Activated CD8-positive, alpha-beta T cell treated with anti-CD3 and anti-CD28 coated beads, Interleukin-2, amount 10 ng/mL, durations not matched to agents 7 days and 5 days (primary cell): Measurements from ENCODE around the gene MED14. TPM values are rescaled to one million over a fixed set of nuclear protein-coding genes. Genes with fewer than 3 reads are reported as not detected.
A peak's percentile ranks its signal among the peaks of the same experiment; 100 is the strongest.
"Not testable (repeated sequence)": the region's sequence is repeated elsewhere in the genome, so short reads cannot be mapped to it uniquely, and the experiment has no call there.

Experiments used
- ATAC-seq: fragments of 150-1000 bp; cut with Tn5 transposase; one replicate; pipeline ENCODE4 v1.10.0; 2021; ENCODE audit warnings: moderate library complexity
- CTCF ChIA-PET: fragments of 350-600 bp; sonication (Branson Sonifier 250); formaldehyde crosslinking; loops from one replicate; lab custom pipeline; 2021; ENCODE audit warnings: antibody characterized with exemption; lab: Charles Lee
- POLR2A ChIA-PET: fragments of 350-600 bp; sonication (Branson Sonifier 250); formaldehyde crosslinking; loops from one replicate; lab custom pipeline; 2021; ENCODE audit warnings: antibody characterized with exemption; lab: Charles Lee
- DNase-seq: peaks from one replicate; pipeline ENCODE4 v3.0.0-alpha.2; 2020
- H3K27ac Mint-ChIP-seq: one replicate; pipeline ENCODE4 v1.8.0; 2021; ENCODE audit warnings: mild to moderate bottlenecking, mixed read lengths
- H3K27me3 Mint-ChIP-seq: one replicate; pipeline ENCODE4 v1.8.0; 2021; ENCODE audit warnings: low read depth, mixed read lengths
- H3K36me3 Mint-ChIP-seq: one replicate; pipeline ENCODE4 v1.8.0; 2021; ENCODE audit warnings: low read depth, mixed read lengths
- H3K4me1 Mint-ChIP-seq: one replicate; pipeline ENCODE4 v1.8.0; 2021; ENCODE audit warnings: low read depth, mixed read lengths
- H3K4me3 Mint-ChIP-seq: one replicate; pipeline ENCODE4 v1.8.0; 2021; ENCODE audit warnings: mild to moderate bottlenecking, mixed read lengths
- H3K9me3 Mint-ChIP-seq: one replicate; pipeline ENCODE4 v1.8.0; 2022; ENCODE audit warnings: mixed read lengths; ENCODE audit not compliant: insufficient read depth
- total RNA-seq, 2 experiments: library from RNA; stranded (reverse); gene quantifications; one replicate each; pipeline ENCODE4 v1.2.3, GENCODE V29; 2021

MED14 gene
- total RNA-seq, 2 experiments from 2014 or later: 40.8 to 41.3 TPM

GRCh38 chrX:40757058-40757457 lies 21.7 kb upstream of the MED14 start:
- ChIA-PET CTCF (no interaction called here), POLR2A (no interaction called here)
- no peak overlapping the region for H3K27ac Mint-ChIP-seq
- DNase-seq: no peak
- no peak overlapping the region for H3K4me3 Mint-ChIP-seq
- no peaks in the 10 kb centered on the region for H3K36me3 Mint-ChIP-seq
- peaks cover 6% of the 10 kb centered on the region for H3K9me3 Mint-ChIP-seq
- peaks cover 2% of the 10 kb centered on the region for H3K4me1 Mint-ChIP-seq
- no peaks in the 10 kb centered on the region for H3K27me3 Mint-ChIP-seq
- ATAC-seq: no peak

DNA sequence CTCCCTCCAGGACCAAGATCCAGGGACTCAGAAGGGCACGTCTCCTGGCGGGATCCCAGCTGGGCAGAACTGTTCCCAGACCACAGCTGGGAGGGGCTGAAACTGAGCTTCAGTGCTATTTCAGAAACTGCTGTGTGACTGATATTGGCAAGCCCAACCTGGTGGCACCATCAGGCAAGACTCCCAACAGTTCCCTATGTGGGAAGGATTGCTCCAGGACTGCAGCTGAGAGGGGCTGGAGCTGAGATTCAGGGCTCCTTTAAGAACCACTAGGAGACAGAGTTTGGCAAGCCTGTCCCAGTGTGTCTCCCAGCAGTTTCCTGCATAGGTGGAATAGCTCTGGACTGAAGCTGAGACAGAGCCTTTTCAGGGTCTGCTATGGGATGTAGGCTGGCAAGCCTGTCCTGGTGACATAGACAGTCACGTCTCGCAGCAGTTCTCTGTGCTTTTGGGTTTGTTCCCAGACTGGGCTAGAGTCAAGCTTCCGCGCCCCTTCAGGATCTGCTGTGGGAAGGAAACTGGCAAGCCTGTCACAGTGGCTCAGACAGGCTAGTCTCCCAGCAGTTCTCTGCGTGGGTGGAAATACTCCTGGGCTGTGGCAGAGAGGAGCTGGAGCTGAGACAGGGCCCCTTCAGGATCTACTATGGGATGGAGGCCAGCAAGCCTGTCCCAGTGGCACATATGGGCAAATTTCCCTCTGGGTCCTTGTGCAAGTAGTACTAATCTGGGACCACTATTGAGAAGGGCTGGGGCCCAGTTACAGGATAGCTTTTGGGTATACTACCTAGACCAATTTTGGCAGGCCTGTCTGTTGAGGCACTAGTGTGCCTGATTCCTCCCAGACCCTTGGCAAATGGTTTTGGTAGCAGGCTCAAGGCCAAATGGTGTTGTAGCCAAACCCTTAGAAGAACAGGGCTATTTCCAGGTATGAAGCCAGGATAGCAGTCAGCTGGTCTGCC lies 20.2 kb upstream of the MED14 start:
- no peaks in the 10 kb centered on the region for H3K27me3 Mint-ChIP-seq
- POLR2A ChIA-PET: no interaction called here
- H3K4me3 Mint-ChIP-seq: no peak overlapping the region
- H3K27ac Mint-ChIP-seq: no peak overlapping the region
- ATAC-seq (no peak), DNase-seq (no peak)
- CTCF ChIA-PET: no interaction called here
- H3K36me3 Mint-ChIP-seq: no peaks in the 10 kb centered on the region
- peaks cover 2% of the 10 kb centered on the region for H3K4me1 Mint-ChIP-seq
- H3K9me3 Mint-ChIP-seq: peaks cover 6% of the 10 kb centered on the region

GRCh38 chrX:40749681-40750494 lies 14.5 kb upstream of the MED14 start:
- DNase-seq (no peak), ATAC-seq (no peak)
- ChIA-PET POLR2A (no interaction called here), CTCF (interaction anchor here (0.8 to 1.3 kb wide), 3 partner anchors 11 to 16 kb away, joined by 3 to 4 read pairs (median 3); no protein-coding TSS in a partner anchor)
- Mint-ChIP-seq H3K27me3 (no peaks in the 10 kb centered on the region), H3K9me3 (peaks cover 6% of the 10 kb centered on the region), H3K27ac (no peak overlapping the region), H3K36me3 (no peaks in the 10 kb centered on the region), H3K4me1 (peaks cover 15% of the 10 kb centered on the region), H3K4me3 (no peak overlapping the region)

DNA sequence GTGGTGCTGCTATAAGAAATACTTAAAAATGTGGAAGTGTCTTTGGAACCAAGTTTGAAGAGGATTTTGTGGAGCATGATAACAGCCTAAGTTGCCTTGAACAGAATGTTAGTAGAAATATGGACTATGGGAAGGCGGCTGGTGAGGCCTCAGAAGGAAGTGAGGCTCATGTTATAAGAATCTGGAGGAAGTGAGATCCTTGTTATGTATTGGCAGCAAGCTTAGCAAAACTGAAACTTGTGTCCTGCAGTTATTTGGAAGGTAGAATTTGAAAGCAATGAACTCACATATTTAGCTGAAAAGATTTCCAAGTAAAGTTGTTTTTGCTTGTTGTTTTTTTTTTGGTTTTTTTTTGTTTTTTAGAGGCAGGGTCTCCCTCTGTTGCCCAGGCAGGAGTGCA lies 13.6 kb upstream of the MED14 start:
- ChIA-PET CTCF (interaction anchor here (0.8 to 1.3 kb wide), 2 partner anchors 10 to 12 kb away, joined by 3 to 4 read pairs; no protein-coding TSS in a partner anchor), POLR2A (no interaction called here)
- no peak overlapping the region for H3K4me3 Mint-ChIP-seq
- H3K4me1 Mint-ChIP-seq: peaks cover 15% of the 10 kb centered on the region
- no peaks in the 10 kb centered on the region for H3K27me3 Mint-ChIP-seq
- H3K9me3 Mint-ChIP-seq: peaks cover 3% of the 10 kb centered on the region
- DNase-seq (no peak), ATAC-seq (no peak)
- H3K36me3 Mint-ChIP-seq: no peaks in the 10 kb centered on the region
- H3K27ac Mint-ChIP-seq: no peak overlapping the region

- CTCF ChIA-PET: no interaction called here
- POLR2A ChIA-PET: no interaction called here
- peaks cover 15% of the 10 kb centered on the region for H3K4me1 Mint-ChIP-seq
- no peaks in the 10 kb centered on the region for H3K36me3 Mint-ChIP-seq
- no peak overlapping the region for H3K27ac Mint-ChIP-seq
- no peak for DNase-seq
- no peaks in the 10 kb centered on the region for H3K9me3 Mint-ChIP-seq
- no peak overlapping the region for H3K4me3 Mint-ChIP-seq
- H3K27me3 Mint-ChIP-seq: no peaks in the 10 kb centered on the region
- no peak for ATAC-seq
Measured at GRCh38 chrX:40746521-40746920, 11.2 kb upstream of the MED14 start.

- ChIA-PET POLR2A (interaction anchor here (0.6 to 2.6 kb wide), 3 partner anchors 9 to 349 kb away, joined by 3 to 12 read pairs (median 3); partner anchors contain the start of genes ATP6AP2 and USP9X), CTCF (interaction anchor here (0.7 to 2.0 kb wide), 3 partner anchors 13 to 89 kb away, joined by 3 to 7 read pairs (median 6); partner anchors contain the start of gene CXorf38)
- peak overlapping the region; percentile 97 for H3K27ac Mint-ChIP-seq
- no peaks in the 10 kb centered on the region for H3K9me3 Mint-ChIP-seq
- no peaks in the 10 kb centered on the region for H3K27me3 Mint-ChIP-seq
- peaks cover 10% of the 10 kb centered on the region for H3K36me3 Mint-ChIP-seq
- peak; percentile 1 for ATAC-seq
- peak; percentile 23 for DNase-seq
- H3K4me1 Mint-ChIP-seq: peaks cover 36% of the 10 kb centered on the region
- H3K4me3 Mint-ChIP-seq: peak overlapping the region; percentile 85
Measured at GRCh38 chrX:40736170-40736505, 796 bp upstream of the MED14 start.

GRCh38 chrX:40734971-40735324 lies 394 bp downstream of the MED14 start:
- Mint-ChIP-seq H3K4me3 (peak overlapping the region; percentile 86), H3K36me3 (peaks cover 12% of the 10 kb centered on the region), H3K9me3 (no peaks in the 10 kb centered on the region), H3K27ac (peak overlapping the region; percentile 88), H3K27me3 (no peaks in the 10 kb centered on the region), H3K4me1 (peaks cover 47% of the 10 kb centered on the region)
- CTCF ChIA-PET: interaction anchor here (1.0 to 2.0 kb wide), 4 partner anchors 59 to 380 kb away, joined by 3 to 6 read pairs (median 4); partner anchors contain the start of gene CXorf38
- ATAC-seq (no peak), DNase-seq (peak; percentile 50)
- POLR2A ChIA-PET: interaction anchor here (0.6 to 2.6 kb wide), 7 partner anchors 11 to 402 kb away, joined by 3 to 12 read pairs (median 3); partner anchors contain the start of gene USP9X

DNA sequence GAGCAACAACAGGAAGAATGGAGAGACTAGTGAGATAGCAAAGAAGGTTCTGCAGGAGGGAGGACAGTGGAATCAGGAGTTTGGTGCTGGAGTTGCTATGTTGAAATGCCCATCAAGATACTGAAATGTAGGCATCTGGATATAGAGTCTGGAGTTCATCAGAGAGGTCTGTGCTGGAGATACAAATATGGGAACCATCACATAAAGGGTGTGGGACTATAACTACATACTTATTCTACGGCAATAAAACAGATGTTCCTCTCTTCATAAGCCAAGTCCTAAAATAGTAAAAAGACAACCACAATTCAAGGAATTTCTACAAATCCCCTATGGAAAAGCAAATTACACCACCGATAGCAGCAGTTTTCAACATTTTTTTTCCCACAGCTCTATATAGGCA lies 1.6 kb downstream of the MED14 start:
- ATAC-seq (no peak), DNase-seq (no peak)
- ChIA-PET POLR2A (no interaction called here), CTCF (no interaction called here)
- Mint-ChIP-seq H3K27ac (peak overlapping the region; percentile 7), H3K4me1 (peaks cover 52% of the 10 kb centered on the region), H3K36me3 (peaks cover 16% of the 10 kb centered on the region), H3K4me3 (peak overlapping the region; percentile 86), H3K9me3 (no peaks in the 10 kb centered on the region), H3K27me3 (no peaks in the 10 kb centered on the region)

DNA sequence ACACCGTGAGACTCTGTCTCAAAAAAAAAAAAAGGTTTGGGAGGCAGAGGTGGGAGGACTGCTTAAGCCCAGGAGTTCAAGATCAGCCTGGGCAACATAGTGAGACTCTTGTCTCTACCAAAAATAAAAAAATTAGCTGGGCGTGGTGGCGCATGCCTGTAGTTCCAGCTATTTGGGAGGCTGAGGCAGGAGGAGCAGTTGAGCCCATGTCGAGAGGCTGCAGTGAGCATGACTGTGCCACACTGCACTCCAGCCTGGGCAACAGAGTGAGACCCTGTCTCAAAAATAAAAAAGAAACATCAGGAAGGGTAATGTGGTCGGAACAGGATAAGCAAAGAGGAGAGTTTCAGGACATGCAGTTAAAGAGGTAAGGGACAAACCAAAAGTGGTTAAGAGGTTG lies 2.8 kb downstream of the MED14 start:
- H3K9me3 Mint-ChIP-seq, CTCF ChIA-PET, ATAC-seq, DNase-seq, H3K27me3 Mint-ChIP-seq, POLR2A ChIA-PET: not testable (repeated sequence)
- Mint-ChIP-seq H3K27ac (peak overlapping the region; percentile 32), H3K36me3 (peaks cover 26% of the 10 kb centered on the region), H3K4me3 (peak overlapping the region; percentile 9), H3K4me1 (peaks cover 55% of the 10 kb centered on the region)

DNA sequence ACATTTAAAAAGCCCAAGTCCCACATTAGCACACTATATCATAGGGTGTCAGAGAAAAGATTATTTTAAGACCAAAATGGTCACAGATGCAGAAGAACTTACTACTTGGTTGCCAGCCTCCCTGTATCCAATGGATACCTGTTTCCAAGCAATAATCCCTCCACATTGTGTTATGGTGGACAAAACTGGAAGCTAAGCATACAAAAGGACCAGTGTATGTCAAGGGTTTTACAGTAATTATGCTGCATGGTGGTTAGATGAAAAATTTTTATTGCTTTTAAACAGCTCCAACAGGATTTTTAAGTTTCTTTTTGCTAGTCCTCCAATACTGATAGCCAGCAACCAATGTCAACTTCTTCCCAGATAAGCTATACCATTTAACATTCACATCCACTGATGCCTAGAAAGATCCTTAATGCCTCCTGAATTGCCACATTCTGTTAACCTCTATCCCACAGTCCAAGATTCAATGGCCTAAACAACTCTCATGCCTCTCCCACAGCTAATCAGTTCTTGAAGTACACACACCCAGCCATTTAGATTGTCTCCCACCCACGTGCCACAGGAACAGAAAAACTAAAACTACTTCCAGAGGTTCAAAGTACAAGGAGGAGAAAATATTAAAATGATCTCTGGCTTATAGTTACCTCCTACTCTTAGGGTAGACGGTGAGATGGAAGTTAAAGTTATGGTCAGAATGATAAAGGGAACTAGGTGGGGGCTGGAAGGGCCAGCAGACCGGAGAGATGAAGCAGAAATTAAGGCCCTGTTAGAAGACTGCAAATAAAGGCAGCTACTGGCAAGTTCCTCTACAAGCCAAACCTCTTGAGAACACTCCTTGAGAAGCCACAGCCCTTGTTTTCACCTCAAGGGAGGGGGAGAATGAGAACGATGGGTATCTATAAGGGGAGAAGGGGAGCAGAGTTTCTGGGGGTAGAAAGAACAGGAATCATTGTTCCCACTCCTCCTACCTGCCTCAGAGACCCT lies 5.5 kb downstream of the MED14 start:
- Mint-ChIP-seq H3K4me3 (peak overlapping the region; percentile 45), H3K36me3 (peaks cover 37% of the 10 kb centered on the region), H3K9me3 (no peaks in the 10 kb centered on the region), H3K27ac (peak overlapping the region; percentile 71), H3K4me1 (peaks cover 61% of the 10 kb centered on the region), H3K27me3 (no peaks in the 10 kb centered on the region)
- ChIA-PET CTCF (interaction anchor here (1.0 to 1.3 kb wide), 2 partner anchors 79 to 385 kb away, joined by 4 to 6 read pairs; no protein-coding TSS in a partner anchor), POLR2A (no interaction called here)
- ATAC-seq: no peak
- no peak for DNase-seq
